Measurements from ENCODE around the gene SPON1.
"Not testable (repeated sequence)": the region's sequence is repeated elsewhere in the genome, so short reads cannot be mapped to it uniquely, and the experiment has no call there.

The SPON1 gene

GRCh38 chr11:14144934-14145333 lies 182.4 kb downstream of the SPON1 start:
- no peak for DNase-seq (ENCODE audit: extremely low read depth, insufficient read length)
- no peaks in the 10 kb centered on the region for H3K36me3 ChIP-seq (ENCODE audit: control insufficient read depth, insufficient read depth, low read length)

GRCh38 chr11:14148653-14149273 lies 186.2 kb downstream of the SPON1 start:
- no peaks in the 10 kb centered on the region for H3K27me3 ChIP-seq (replicated peaks; ENCODE audit: control insufficient read depth, insufficient read depth, low read length)
- no peaks in the 10 kb centered on the region for H3K36me3 ChIP-seq (ENCODE audit: control insufficient read depth, insufficient read depth, low read length)
- DNase-seq (ENCODE audit: extremely low read depth, insufficient read length), result no peak
- H3K4me3 ChIP-seq (replicated peaks; ENCODE audit: low read depth, low read length), result no peak overlapping the region
- TF ChIP-seq CTCF (IDR thresholded peaks at IDR 0.05; ENCODE audit: insufficient read depth, low read length, poor library complexity, severe bottlenecking), result peak; percentile 56

More at GRCh38 chr11:14144934-14145333, 182.4 kb downstream of the SPON1 start:
- TF ChIP-seq CTCF (IDR thresholded peaks at IDR 0.05; ENCODE audit: insufficient read depth, low read length, poor library complexity, severe bottlenecking), result no peak
- Histone ChIP-seq H3K27me3 (replicated peaks; ENCODE audit: control insufficient read depth, insufficient read depth, low read length) (no peaks in the 10 kb centered on the region), H3K4me3 (replicated peaks; ENCODE audit: low read depth, low read length) (no peak overlapping the region)

- Histone ChIP-seq H3K36me3 (ENCODE audit: control insufficient read depth, insufficient read depth, low read length) (no peaks in the 10 kb centered on the region), H3K27me3 (replicated peaks; ENCODE audit: control insufficient read depth, insufficient read depth, low read length) (no peaks in the 10 kb centered on the region), H3K4me3 (replicated peaks; ENCODE audit: low read depth, low read length) (no peak overlapping the region)
- DNase-seq (ENCODE audit: extremely low read depth, insufficient read length), result no peak
- no peak for TF ChIP-seq CTCF (IDR thresholded peaks at IDR 0.05; ENCODE audit: insufficient read depth, low read length, poor library complexity, severe bottlenecking)
Observed at GRCh38 chr11:14149683-14150082, 187.2 kb downstream of the SPON1 start.

GRCh38 chr11:14150878-14151277 lies 188.4 kb downstream of the SPON1 start:
- Histone ChIP-seq H3K27me3 (replicated peaks; ENCODE audit: control insufficient read depth, insufficient read depth, low read length) (no peaks in the 10 kb centered on the region), H3K36me3 (ENCODE audit: control insufficient read depth, insufficient read depth, low read length) (no peaks in the 10 kb centered on the region), H3K4me3 (replicated peaks; ENCODE audit: low read depth, low read length) (no peak overlapping the region)
- TF ChIP-seq CTCF (IDR thresholded peaks at IDR 0.05; ENCODE audit: insufficient read depth, low read length, poor library complexity, severe bottlenecking), result no peak
- DNase-seq (ENCODE audit: extremely low read depth, insufficient read length), result no peak

GRCh38 chr11:14154103-14154502 lies 191.6 kb downstream of the SPON1 start:
- H3K27me3 ChIP-seq (replicated peaks; ENCODE audit: control insufficient read depth, insufficient read depth, low read length); H3K36me3 ChIP-seq (ENCODE audit: control insufficient read depth, insufficient read depth, low read length); DNase-seq (ENCODE audit: extremely low read depth, insufficient read length); H3K4me3 ChIP-seq (replicated peaks; ENCODE audit: low read depth, low read length): not testable (repeated sequence)

- TF ChIP-seq CTCF (IDR thresholded peaks at IDR 0.05; ENCODE audit: insufficient read depth, low read length, poor library complexity, severe bottlenecking), result no peak
- Histone ChIP-seq H3K4me3 (replicated peaks; ENCODE audit: low read depth, low read length) (no peak overlapping the region), H3K36me3 (ENCODE audit: control insufficient read depth, insufficient read depth, low read length) (no peaks in the 10 kb centered on the region), H3K27me3 (replicated peaks; ENCODE audit: control insufficient read depth, insufficient read depth, low read length) (no peaks in the 10 kb centered on the region)
- DNase-seq (ENCODE audit: extremely low read depth, insufficient read length), result no peak
Observed at GRCh38 chr11:14158393-14158792, 195.9 kb downstream of the SPON1 start.

All from GM06990 (cell line).